HepG2 (cell line): ENCODE results near the gene PIK3CD. TPM values are rescaled to one million over a fixed set of nuclear protein-coding genes. Genes with fewer than 3 reads are reported as not detected.

Source experiments
- FOXO1 ChIP-seq: sonication (generic); formaldehyde crosslinking; IDR thresholded peaks from 2 replicates; pipeline ENCODE4 v1.4.0; 2020; ENCODE audit warnings: missing genetic modification reagents
- GABPB1 ChIP-seq: IDR thresholded peaks from 2 replicates; pipeline ENCODE4 v1.6.1; 2016; ENCODE audit warnings: mild to moderate bottlenecking, missing genetic modification reagents, moderate library complexity, missing compliant biosample characterization
- GTF2F1 ChIP-seq: fragments of 150-350 bp; IDR thresholded peaks from 2 replicates; pipeline ENCODE4 v1.6.1; 2014; ENCODE audit warnings: low read length
- HNRNPL ChIP-seq: fragments of 200-400 bp; formaldehyde crosslinking; IDR thresholded peaks from 2 replicates; pipeline ENCODE4 v1.6.1; 2017; ENCODE audit warnings: mild to moderate bottlenecking, low read depth, low read length
- KDM2A ChIP-seq: sonication (generic); formaldehyde crosslinking; IDR thresholded peaks from 2 replicates; pipeline ENCODE4 v1.4.0; 2020; ENCODE audit warnings: low read depth, missing genetic modification reagents, borderline replicate concordance
- LCORL ChIP-seq, 2 experiments: fragments of 450-650 bp in 1 of 2; sonication (generic) in 1 of 2; formaldehyde crosslinking in 1 of 2; IDR thresholded peaks; 2 replicates each; pipeline versions ENCODE4 v1.5.0 to v1.6.1; 2017 to 2020; ENCODE audit warnings: antibody characterized with exemption in 1 of 2, missing genetic modification reagents in 1 of 2
- MBD4 ChIP-seq: IDR thresholded peaks from 2 replicates; pipeline ENCODE4 v1.6.1; 2012; ENCODE audit warnings: low read length, inconsistent platforms, borderline replicate concordance
- PHB2 ChIP-seq: fragments of 450-650 bp; IDR thresholded peaks from 2 replicates; pipeline ENCODE4 v1.6.1; 2018; ENCODE audit not compliant: partially characterized antibody
- SALL1 ChIP-seq: sonication (generic); formaldehyde crosslinking; IDR thresholded peaks from 2 replicates; pipeline ENCODE4 v1.8.0; 2022; ENCODE audit warnings: mild to moderate bottlenecking, missing genetic modification reagents
- ZBTB42 ChIP-seq: sonication (generic); formaldehyde crosslinking; IDR thresholded peaks from 2 replicates; pipeline ENCODE4 v1.5.0; 2020; ENCODE audit warnings: mild to moderate bottlenecking, missing genetic modification reagents
- ZFX ChIP-seq: sonication (generic); formaldehyde crosslinking; IDR thresholded peaks from 2 replicates; pipeline ENCODE4 v1.4.0; 2020; ENCODE audit warnings: mild to moderate bottlenecking, low read depth, missing genetic modification reagents, moderate library complexity
- ZNF253 ChIP-seq: sonication (generic); formaldehyde crosslinking; IDR thresholded peaks from 2 replicates; pipeline ENCODE4 v1.8.0; 2022; ENCODE audit warnings: mild to moderate bottlenecking, missing genetic modification reagents, borderline replicate concordance
- ZNF292 ChIP-seq: sonication (generic); formaldehyde crosslinking; IDR thresholded peaks from 2 replicates; pipeline ENCODE4 v1.8.1; 2022; ENCODE audit warnings: mild to moderate bottlenecking, low read depth, missing genetic modification reagents, borderline replicate concordance
- ZNF350 ChIP-seq: sonication (generic); formaldehyde crosslinking; IDR thresholded peaks from 2 replicates; pipeline ENCODE4 v1.4.0; 2020; ENCODE audit warnings: mild to moderate bottlenecking, low read depth, missing genetic modification reagents, borderline replicate concordance
- ZNF562 ChIP-seq: sonication (generic); formaldehyde crosslinking; IDR thresholded peaks from 2 replicates; pipeline ENCODE4 v1.8.0; 2022; ENCODE audit warnings: missing genetic modification reagents, borderline replicate concordance
- polyA plus RNA-seq, 8 experiments: library from polyadenylated mRNA; depleted of rRNA in 3 of 8; stranded (reverse) in 7 of 8; unstranded in 1 of 8; fragments of >200 nt; fragmentation: Illumina TruSeq in 4 of 8; extraction: Trizol in 4 of 8; gene quantifications; 2 replicates each; pipeline versions ENCODE4 v1.2.1 to v1.2.3, GENCODE V29; 2011 to 2016; ENCODE audit warnings: low read depth in 4 of 8, missing spikeins in 1 of 8, mixed read lengths in 1 of 8; ENCODE audit not compliant: insufficient read depth in 1 of 8
- total RNA-seq, 5 experiments: library from RNA; depleted of rRNA; stranded (reverse); fragments of >200 nt; fragmentation: Illumina TruSeq; extraction: Trizol; gene quantifications; 2 replicates each; pipeline ENCODE4 v1.2.3, GENCODE V29; 2016; ENCODE audit warnings: low read depth in 1 of 5
- TF ChIP-seq, protein P1 (sequence below): IDR thresholded peaks from 2 replicates; pipeline ENCODE4 v1.6.1; 2016; ENCODE audit warnings: low read depth, missing genetic modification reagents, missing compliant biosample characterization
- TF ChIP-seq, protein P2 (sequence below): sonication (generic); formaldehyde crosslinking; IDR thresholded peaks from 2 replicates; pipeline ENCODE4 v1.4.0; 2020; ENCODE audit warnings: missing genetic modification reagents, borderline replicate concordance
- TF ChIP-seq, protein P3 (sequence below): sonication (generic); formaldehyde crosslinking; IDR thresholded peaks from 2 replicates; pipeline ENCODE4 v1.5.0; 2020; ENCODE audit warnings: mild to moderate bottlenecking, missing genetic modification reagents
- TF ChIP-seq, protein P4 (sequence below): conservative IDR thresholded peaks from 2 replicates; pipeline ENCODE4 v1.6.1; 2018; ENCODE audit warnings: missing genetic modification reagents

The PIK3CD gene
- total and polyA plus RNA-seq, 2 of the 13 experiments (the other 11 are each of a cell fraction or from before 2014, with no cell fraction given) = 7.1 to 10.0 TPM

DNA sequence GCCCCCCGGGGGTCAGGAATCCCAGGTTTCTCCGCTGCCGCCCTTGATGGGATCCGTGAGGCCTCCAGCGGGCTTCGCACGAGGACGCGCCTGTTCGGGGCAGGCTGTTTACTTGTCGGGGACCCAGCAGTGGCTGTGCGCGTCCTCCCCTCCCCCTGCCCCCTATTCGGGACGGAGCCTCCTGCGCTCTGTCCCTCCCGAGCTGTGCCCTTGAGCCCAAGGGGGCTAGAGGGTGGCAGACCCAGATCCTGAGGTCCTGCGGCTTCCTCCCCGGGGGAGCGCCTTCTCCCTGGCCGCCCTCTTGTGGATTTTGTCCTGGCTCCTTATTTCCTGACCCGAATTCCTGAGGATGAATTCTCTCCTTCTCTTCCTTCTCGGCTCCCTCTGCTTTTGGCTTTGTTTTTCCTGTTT lies 38.4 kb downstream of the PIK3CD start (continued):
- TF ChIP-seq, protein P1, sequence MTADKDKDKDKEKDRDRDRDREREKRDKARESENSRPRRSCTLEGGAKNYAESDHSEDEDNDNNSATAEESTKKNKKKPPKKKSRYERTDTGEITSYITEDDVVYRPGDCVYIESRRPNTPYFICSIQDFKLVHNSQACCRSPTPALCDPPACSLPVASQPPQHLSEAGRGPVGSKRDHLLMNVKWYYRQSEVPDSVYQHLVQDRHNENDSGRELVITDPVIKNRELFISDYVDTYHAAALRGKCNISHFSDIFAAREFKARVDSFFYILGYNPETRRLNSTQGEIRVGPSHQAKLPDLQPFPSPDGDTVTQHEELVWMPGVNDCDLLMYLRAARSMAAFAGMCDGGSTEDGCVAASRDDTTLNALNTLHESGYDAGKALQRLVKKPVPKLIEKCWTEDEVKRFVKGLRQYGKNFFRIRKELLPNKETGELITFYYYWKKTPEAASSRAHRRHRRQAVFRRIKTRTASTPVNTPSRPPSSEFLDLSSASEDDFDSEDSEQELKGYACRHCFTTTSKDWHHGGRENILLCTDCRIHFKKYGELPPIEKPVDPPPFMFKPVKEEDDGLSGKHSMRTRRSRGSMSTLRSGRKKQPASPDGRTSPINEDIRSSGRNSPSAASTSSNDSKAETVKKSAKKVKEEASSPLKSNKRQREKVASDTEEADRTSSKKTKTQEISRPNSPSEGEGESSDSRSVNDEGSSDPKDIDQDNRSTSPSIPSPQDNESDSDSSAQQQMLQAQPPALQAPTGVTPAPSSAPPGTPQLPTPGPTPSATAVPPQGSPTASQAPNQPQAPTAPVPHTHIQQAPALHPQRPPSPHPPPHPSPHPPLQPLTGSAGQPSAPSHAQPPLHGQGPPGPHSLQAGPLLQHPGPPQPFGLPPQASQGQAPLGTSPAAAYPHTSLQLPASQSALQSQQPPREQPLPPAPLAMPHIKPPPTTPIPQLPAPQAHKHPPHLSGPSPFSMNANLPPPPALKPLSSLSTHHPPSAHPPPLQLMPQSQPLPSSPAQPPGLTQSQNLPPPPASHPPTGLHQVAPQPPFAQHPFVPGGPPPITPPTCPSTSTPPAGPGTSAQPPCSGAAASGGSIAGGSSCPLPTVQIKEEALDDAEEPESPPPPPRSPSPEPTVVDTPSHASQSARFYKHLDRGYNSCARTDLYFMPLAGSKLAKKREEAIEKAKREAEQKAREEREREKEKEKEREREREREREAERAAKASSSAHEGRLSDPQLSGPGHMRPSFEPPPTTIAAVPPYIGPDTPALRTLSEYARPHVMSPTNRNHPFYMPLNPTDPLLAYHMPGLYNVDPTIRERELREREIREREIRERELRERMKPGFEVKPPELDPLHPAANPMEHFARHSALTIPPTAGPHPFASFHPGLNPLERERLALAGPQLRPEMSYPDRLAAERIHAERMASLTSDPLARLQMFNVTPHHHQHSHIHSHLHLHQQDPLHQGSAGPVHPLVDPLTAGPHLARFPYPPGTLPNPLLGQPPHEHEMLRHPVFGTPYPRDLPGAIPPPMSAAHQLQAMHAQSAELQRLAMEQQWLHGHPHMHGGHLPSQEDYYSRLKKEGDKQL (CRISPR knock-in tag) = no peak
- TF ChIP-seq KDM2A (CRISPR knock-in tag) = 0 out of 2 replicates have a peak, but pooled peaks have one; percentile 35
- TF ChIP-seq ZBTB42 (CRISPR knock-in tag) = no peak
- no peak for TF ChIP-seq HNRNPL
- TF ChIP-seq, protein P2, sequence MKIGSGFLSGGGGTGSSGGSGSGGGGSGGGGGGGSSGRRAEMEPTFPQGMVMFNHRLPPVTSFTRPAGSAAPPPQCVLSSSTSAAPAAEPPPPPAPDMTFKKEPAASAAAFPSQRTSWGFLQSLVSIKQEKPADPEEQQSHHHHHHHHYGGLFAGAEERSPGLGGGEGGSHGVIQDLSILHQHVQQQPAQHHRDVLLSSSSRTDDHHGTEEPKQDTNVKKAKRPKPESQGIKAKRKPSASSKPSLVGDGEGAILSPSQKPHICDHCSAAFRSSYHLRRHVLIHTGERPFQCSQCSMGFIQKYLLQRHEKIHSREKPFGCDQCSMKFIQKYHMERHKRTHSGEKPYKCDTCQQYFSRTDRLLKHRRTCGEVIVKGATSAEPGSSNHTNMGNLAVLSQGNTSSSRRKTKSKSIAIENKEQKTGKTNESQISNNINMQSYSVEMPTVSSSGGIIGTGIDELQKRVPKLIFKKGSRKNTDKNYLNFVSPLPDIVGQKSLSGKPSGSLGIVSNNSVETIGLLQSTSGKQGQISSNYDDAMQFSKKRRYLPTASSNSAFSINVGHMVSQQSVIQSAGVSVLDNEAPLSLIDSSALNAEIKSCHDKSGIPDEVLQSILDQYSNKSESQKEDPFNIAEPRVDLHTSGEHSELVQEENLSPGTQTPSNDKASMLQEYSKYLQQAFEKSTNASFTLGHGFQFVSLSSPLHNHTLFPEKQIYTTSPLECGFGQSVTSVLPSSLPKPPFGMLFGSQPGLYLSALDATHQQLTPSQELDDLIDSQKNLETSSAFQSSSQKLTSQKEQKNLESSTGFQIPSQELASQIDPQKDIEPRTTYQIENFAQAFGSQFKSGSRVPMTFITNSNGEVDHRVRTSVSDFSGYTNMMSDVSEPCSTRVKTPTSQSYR (CRISPR knock-in tag) = peak; percentile 40; the same call in 1 of the 2 replicates
- TF ChIP-seq GABPB1 (CRISPR knock-in tag) = peak; percentile 22; the same call in 1 of the 2 replicates
- TF ChIP-seq, protein P3, sequence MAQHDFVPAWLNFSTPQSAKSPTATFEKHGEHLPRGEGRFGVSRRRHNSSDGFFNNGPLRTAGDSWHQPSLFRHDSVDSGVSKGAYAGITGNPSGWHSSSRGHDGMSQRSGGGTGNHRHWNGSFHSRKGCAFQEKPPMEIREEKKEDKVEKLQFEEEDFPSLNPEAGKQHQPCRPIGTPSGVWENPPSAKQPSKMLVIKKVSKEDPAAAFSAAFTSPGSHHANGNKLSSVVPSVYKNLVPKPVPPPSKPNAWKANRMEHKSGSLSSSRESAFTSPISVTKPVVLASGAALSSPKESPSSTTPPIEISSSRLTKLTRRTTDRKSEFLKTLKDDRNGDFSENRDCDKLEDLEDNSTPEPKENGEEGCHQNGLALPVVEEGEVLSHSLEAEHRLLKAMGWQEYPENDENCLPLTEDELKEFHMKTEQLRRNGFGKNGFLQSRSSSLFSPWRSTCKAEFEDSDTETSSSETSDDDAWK (CRISPR knock-in tag) = no peak
- no peak for TF ChIP-seq PHB2
- TF ChIP-seq MBD4 = no peak
- no peak for TF ChIP-seq ZNF562 (CRISPR knock-in tag)
- TF ChIP-seq ZNF292 (CRISPR knock-in tag) = no peak
- TF ChIP-seq ZFX = peak; percentile 9; the same call in 1 of the 2 replicates
- no peak for TF ChIP-seq ZNF253 (CRISPR knock-in tag)
- no peak for TF ChIP-seq ZNF350 (CRISPR knock-in tag)
- TF ChIP-seq SALL1 (CRISPR knock-in tag) = peak; percentile 33
- TF ChIP-seq, protein P4, sequence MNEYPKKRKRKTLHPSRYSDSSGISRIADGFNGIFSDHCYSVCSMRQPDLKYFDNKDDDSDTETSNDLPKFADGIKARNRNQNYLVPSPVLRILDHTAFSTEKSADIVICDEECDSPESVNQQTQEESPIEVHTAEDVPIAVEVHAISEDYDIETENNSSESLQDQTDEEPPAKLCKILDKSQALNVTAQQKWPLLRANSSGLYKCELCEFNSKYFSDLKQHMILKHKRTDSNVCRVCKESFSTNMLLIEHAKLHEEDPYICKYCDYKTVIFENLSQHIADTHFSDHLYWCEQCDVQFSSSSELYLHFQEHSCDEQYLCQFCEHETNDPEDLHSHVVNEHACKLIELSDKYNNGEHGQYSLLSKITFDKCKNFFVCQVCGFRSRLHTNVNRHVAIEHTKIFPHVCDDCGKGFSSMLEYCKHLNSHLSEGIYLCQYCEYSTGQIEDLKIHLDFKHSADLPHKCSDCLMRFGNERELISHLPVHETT (CRISPR knock-in tag) = no peak
- TF ChIP-seq LCORL (IDR thresholded peaks at IDR 0.05) = no peak
- TF ChIP-seq LCORL (CRISPR knock-in tag; IDR thresholded peaks at IDR 0.05) = no peak
- no peak for TF ChIP-seq GTF2F1
- 0 out of 2 replicates have a peak, but pooled peaks have one; percentile 23 for TF ChIP-seq FOXO1 (CRISPR knock-in tag)
